NCI-H774 (cell line): Measurements from ENCODE around the gene GOLGB1.
"Not testable (repeated sequence)": the region's sequence is repeated elsewhere in the genome, so short reads cannot be mapped to it uniquely, and the experiment has no call there.

ENCODE experiments used
- DNase-seq: peaks from one replicate; lab custom pipeline; 2025; lab: John Stamatoyannopoulos, UW

The GOLGB1 gene

GRCh38 chr3:121740896-121741295, 8.6 kb downstream of the GOLGB1 start:
- DNase-seq = no peak

GRCh38 chr3:121739902-121740301, 9.6 kb downstream of the GOLGB1 start:
- no peak for DNase-seq

GRCh38 chr3:121737644-121738043, 11.9 kb downstream of the GOLGB1 start:
- no peak for DNase-seq

DNA sequence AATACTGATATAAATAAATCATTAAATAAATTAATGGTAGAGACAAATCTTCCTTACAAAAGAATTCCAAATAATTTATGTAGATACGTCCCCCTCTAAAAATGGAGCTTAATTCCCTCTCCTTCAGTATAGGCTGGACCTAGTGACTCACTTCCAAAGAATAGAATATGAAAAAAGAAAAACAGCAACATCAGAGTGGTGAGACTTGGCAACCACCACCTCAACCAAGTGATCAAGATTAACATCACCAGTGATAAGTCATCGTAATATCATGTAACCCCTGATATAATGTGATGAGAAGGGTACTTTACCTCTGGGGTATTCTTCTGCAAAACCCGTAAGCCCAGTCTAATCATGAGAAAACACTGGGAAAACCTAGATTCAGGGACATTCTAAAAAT, 13.4 kb downstream of the GOLGB1 start:
- no peak for DNase-seq

GRCh38 chr3:121735047-121735696, 14.4 kb downstream of the GOLGB1 start:
- no peak for DNase-seq

GRCh38 chr3:121730940-121731687, 18.4 kb downstream of the GOLGB1 start:
- no peak for DNase-seq

DNA sequence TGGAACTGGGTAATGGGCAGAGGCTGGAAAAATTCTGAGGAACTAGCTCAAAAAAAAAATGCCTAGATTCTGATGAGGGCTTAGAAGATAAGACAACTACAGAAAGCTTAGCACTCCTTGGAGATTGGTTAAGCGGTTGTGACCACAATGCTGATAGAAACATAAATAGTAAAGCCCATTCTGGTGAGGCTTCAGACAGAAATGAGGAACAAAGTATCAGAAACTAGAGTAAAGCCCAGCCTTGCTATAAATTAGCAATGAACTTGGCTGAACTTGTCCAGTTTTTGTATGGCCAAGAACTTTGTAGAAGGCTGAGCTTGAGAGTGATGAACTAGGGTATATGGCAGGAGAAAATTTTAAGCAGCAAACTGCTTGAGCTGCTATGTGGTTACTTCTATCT, 25.4 kb downstream of the GOLGB1 start:
- no peak for DNase-seq

GRCh38 chr3:121723485-121723884, 26.1 kb downstream of the GOLGB1 start:
- no peak for DNase-seq

- DNase-seq = no peak
Observed at GRCh38 chr3:121722411-121722810, 27.1 kb downstream of the GOLGB1 start.

- no peak for DNase-seq
Observed at GRCh38 chr3:121720163-121720562, 29.4 kb downstream of the GOLGB1 start.

DNA sequence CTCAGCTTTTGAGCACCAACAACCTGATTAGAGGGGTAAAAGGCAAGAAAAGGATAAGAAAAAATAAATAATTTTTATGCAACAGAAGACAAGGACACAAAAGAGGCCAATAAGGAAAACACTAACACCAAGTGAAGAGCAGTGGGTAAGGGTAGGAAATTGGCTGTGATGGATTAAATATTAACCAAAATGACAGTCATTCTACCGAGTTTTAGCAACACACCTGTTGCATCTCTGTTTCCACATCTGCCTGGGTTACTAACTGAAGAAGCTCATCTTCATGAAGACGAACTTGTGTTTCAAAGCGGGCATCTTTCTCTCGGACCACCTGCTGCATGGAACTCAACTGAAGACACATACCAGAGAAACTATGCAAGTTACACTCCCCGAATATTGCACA, 30.1 kb downstream of the GOLGB1 start:
- no peak for DNase-seq

- no peak for DNase-seq
Observed at GRCh38 chr3:121718205-121718846, 31.2 kb downstream of the GOLGB1 start.

- DNase-seq = no peak
Observed at GRCh38 chr3:121710347-121710746, 39.2 kb downstream of the GOLGB1 start.

DNA sequence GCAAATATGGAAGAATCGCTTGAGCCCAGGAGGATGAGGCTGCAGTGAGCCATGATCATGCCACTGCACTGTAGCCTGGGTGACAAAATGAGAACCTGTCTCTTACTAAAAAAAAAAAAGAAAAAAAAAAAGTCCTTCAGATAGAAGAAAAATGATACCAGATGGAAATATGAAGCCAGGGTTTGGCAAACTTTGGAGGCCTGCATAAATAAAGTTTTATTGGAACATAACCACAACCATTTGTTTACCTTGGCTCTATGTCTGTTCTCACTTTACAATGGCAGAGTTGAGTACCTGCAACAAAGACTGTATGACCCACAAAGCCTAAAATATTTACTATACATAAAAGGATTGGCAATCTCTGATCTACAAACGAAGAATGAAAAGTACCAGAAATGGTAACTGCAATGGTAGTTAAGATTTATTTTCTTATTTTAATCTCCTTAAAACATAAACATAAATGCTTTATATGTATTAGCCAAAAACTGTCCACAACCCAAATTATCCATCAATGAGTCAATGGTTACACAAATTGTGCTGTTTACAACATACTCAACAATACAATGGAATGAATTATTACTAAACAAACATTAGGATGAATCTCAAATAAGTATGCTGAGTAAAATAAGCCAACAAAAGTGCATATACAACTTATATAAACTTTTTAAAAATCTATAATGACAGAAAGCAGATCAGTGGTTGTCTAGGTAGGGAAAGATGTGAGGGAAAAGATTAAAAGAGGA, 41.8 kb downstream of the GOLGB1 start:
- no peak for DNase-seq

DNA sequence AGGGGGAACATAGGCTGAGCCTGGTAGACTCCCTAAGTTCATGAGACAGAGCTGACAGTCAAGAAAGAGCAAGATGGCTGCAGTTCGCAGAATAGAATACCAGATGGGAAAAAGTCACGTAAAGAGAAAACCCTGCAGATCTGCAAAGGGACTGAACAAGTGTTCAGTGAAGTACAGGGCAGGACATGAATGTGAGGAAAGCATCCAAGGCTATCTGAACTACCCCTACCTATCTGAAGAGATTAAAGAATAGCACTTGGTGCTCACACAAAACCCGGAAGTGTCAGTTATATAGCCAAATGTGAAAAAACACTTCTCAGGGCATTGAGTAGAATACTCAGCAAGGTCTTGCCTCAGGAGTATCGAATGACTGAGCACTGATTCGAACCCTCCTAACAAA, 44.0 kb downstream of the GOLGB1 start:
- no peak for DNase-seq

- DNase-seq = no peak
Observed at GRCh38 chr3:121703973-121704372, 45.6 kb downstream of the GOLGB1 start.

DNA sequence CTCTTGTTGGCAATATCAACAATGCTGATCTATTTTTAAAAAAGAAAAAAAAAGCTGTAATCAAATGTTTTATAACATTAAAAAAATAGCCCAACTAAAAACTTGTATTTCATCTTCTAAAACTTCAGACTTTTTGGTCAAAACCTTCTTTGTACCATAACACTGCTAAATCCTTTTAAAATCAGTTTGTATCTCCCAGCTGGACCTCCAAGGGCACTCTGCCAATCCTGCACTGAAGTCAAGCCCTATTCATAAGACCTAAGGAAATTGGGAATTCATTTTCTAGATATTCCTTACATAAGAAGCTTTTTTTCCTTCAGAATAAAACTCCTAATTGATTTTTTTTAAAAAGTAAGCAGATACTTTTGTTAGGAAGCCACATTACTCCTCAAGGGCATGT, 50.6 kb downstream of the GOLGB1 start:
- no peak for DNase-seq

DNA sequence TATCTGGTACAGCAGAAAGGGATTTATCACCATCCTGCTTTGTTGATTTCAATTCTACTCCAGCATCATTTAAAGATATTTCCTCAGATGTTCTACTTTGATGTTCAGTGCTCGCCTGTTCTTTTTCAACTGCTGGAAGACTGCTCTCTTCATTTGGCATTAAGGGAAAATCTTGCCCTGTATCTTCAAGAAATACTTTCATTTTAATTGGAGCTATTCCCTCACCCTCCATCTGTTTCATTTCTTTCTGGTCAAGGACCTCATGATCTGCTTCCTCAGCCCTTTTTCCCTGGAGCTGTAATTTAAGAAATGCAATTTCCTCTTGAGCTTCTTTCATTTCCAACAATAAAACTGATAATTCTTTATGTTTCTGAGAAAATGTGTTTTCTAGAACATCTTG, 51.1 kb downstream of the GOLGB1 start:
- DNase-seq = no peak

DNA sequence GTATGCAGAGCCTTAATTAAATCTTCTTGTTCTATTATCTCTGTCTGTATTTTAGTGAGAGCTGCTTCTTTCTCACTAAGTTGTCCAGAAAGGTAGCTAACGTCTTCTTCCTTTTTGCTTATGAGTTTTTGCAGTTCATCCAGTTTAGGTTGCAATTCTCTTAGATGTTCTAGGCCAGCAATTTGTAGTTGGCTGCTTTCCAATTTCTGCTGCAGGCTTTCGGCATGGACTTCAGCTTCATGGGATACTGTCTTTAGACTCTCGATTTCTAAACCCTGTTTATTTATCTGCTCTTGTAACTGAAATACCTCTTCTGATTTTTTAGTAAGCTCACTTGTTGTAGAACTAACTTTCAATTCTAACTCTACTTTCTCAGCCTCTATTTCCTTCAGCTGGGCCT, 53.4 kb downstream of the GOLGB1 start:
- DNase-seq = no peak

- no peak for DNase-seq
Observed at GRCh38 chr3:121692010-121692699, 57.4 kb downstream of the GOLGB1 start.

- no peak for DNase-seq
Observed at GRCh38 chr3:121690777-121691405, 58.6 kb downstream of the GOLGB1 start.

DNA sequence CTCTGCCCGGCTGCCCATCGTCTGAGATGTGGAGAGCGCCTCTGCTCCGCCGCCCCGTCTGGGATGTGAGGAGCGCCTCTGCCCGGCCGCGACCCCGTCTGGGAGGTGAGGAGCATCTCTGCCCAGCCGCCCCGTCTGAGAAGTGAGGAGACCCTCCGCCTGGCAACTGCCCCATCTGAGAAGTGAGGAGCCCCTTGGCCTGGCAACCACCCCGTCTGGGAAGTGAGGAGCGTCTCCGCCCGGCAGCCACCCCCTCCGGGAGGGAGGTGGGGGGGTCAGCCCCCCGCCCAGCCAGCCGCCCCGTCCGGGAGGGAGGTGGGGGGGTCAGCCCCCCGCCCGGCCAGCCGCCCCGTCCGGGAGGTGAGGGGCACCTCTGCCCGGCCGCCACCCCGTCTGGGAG, 60.8 kb downstream of the GOLGB1 start:
- DNase-seq = not testable (repeated sequence)
